ENCODE measurements around the gene GLB1L3. TPM values are rescaled to one million over a fixed set of nuclear protein-coding genes. Genes with fewer than 3 reads are reported as not detected.
"Not testable (repeated sequence)": the region's sequence is repeated elsewhere in the genome, so short reads cannot be mapped to it uniquely, and the experiment has no call there.

Gene GLB1L3
- total and polyA plus RNA-seq, 11 donors: not detected

DNA sequence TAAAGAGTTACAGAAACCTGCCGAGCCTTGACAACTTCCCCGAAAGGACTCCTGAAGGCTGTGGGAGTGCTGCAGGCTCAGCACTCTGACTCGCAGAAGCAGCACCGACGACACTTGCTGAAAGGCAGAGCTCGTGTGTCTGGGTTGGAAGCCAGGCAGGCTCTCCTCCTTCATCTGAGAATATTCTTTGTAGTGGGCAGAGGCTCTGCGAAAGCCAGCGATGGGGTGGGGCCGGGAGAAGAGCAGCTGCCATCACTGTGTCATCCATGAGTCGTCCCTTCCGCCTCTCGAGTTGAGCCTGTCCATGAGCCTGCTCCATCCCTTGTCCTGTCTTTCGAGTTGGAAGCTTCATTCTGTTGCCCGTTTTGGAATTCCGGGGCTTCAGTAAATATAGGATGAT is 67.5 kb downstream of the GLB1L3 start:
- no peak for ATAC-seq
- Histone ChIP-seq H3K27me3 (peaks cover 0 to 22% (median 0%) of the 10 kb centered on the region in 9 donors), H3K4me1 (no peaks in the 10 kb centered on the region), H3K9me3 (no peaks in the 10 kb centered on the region), H3K36me3 (no peaks in the 10 kb centered on the region), H3K4me3 (no peak overlapping the region), H3K27ac (no peak overlapping the region)
- no peak for DNase-seq
- WGBS, 4 donors: 67 to 75% (median 73%) methylated on average over 14 to 15 of the region's 15 CpGs
- intact Hi-C loops (cut with DNase I): loop anchor here in 2 of 10 donors (1.0 to 2.0 kb wide), 2 partner anchors 61 kb away; no protein-coding TSS in a partner anchor
- TF ChIP-seq POLR2A (IDR thresholded peaks at IDR 0.05): no peak
- TF ChIP-seq, protein P1, sequence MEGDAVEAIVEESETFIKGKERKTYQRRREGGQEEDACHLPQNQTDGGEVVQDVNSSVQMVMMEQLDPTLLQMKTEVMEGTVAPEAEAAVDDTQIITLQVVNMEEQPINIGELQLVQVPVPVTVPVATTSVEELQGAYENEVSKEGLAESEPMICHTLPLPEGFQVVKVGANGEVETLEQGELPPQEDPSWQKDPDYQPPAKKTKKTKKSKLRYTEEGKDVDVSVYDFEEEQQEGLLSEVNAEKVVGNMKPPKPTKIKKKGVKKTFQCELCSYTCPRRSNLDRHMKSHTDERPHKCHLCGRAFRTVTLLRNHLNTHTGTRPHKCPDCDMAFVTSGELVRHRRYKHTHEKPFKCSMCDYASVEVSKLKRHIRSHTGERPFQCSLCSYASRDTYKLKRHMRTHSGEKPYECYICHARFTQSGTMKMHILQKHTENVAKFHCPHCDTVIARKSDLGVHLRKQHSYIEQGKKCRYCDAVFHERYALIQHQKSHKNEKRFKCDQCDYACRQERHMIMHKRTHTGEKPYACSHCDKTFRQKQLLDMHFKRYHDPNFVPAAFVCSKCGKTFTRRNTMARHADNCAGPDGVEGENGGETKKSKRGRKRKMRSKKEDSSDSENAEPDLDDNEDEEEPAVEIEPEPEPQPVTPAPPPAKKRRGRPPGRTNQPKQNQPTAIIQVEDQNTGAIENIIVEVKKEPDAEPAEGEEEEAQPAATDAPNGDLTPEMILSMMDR (IDR thresholded peaks at IDR 0.05): no peak

DNA sequence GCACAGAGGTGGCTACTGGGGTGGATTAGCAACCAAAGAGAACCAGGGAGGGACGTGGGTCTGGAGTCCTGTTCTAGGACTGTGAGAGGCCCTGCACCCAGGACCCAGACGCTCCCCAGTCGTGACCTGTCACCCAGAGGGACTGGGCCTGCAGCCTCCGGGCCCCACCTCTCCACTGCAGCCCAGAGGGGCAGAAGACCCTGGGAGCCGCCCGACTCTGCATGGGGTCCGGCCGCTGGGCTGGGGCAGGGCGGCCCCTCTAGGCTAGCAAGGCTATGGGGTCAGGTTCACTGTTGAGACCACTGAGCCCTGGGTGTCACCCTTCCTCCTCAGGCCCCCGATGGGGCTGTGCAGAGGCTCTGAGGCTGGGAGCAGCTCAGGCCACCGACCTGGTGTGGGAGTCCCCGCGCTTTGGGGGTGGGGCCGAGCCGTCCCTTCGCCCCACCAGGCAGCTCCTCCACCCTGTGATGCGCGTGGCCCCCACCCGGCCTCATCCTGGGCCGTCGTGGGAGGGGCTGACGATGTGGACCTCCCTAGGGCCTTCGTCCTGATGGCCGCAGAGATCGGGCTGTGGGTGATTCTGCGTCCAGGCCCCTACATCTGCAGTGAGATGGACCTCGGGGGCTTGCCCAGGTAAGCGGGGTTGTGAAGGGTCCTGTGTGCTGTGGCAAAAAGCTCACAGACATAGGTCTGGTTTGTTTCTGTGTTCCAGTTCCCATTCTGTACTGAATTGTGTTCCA is 68.5 kb downstream of the GLB1L3 start:
- not testable (repeated sequence) for H3K36me3 ChIP-seq, H3K27ac ChIP-seq, H3K4me1 ChIP-seq, DNase-seq, H3K9me3 ChIP-seq, H3K4me3 ChIP-seq
- intact Hi-C loops (cut with DNase I): loop anchor here in 2 of 10 donors (1.0 to 2.0 kb wide), 2 partner anchors 62 kb away; no protein-coding TSS in a partner anchor
- WGBS, 4 donors: 79 to 94% (median 88%) methylated on average over 11 to 28 of the region's 28 CpGs
- ATAC-seq: peak in 2 of 4 donors; percentile 23 to 42
- H3K27me3 ChIP-seq: peaks cover 0 to 24% (median 0%) of the 10 kb centered on the region in 9 donors

DNA sequence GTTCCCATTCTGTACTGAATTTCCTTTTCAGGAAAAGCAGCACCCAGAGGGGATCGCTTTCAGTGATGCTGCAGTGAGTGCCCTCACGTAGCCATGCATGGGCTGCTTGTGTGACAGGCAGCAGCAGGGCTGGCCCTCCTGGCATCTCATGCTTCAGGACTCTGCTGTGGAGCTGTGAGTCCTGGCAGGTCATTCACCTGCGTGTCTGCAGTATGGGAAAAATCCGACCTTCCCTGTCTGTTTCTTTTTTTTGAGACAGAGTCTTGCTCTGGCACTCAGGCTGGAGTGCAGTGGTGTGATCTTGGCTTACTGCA is 69.0 kb downstream of the GLB1L3 start:
- no peaks in the 10 kb centered on the region for H3K4me1 ChIP-seq
- TF ChIP-seq POLR2A (IDR thresholded peaks at IDR 0.05): no peak
- TF ChIP-seq, protein P1 (IDR thresholded peaks at IDR 0.05): no peak
- WGBS, 4 donors: 70 to 78% (median 73%) methylated on average over 4 of the region's 4 CpGs
- no peak overlapping the region for H3K27ac ChIP-seq
- H3K27me3 ChIP-seq: peaks cover 0 to 24% (median 0%) of the 10 kb centered on the region in 9 donors
- H3K36me3 ChIP-seq: no peaks in the 10 kb centered on the region
- ATAC-seq (no peak), DNase-seq (no peak)
- no peak overlapping the region for H3K4me3 ChIP-seq
- H3K9me3 ChIP-seq: no peaks in the 10 kb centered on the region
- intact Hi-C loops (cut with DNase I): loop anchor here in 1 of 10 donors (2.0 kb wide), 1 partner anchor 62 kb away; no protein-coding TSS in a partner anchor

DNA sequence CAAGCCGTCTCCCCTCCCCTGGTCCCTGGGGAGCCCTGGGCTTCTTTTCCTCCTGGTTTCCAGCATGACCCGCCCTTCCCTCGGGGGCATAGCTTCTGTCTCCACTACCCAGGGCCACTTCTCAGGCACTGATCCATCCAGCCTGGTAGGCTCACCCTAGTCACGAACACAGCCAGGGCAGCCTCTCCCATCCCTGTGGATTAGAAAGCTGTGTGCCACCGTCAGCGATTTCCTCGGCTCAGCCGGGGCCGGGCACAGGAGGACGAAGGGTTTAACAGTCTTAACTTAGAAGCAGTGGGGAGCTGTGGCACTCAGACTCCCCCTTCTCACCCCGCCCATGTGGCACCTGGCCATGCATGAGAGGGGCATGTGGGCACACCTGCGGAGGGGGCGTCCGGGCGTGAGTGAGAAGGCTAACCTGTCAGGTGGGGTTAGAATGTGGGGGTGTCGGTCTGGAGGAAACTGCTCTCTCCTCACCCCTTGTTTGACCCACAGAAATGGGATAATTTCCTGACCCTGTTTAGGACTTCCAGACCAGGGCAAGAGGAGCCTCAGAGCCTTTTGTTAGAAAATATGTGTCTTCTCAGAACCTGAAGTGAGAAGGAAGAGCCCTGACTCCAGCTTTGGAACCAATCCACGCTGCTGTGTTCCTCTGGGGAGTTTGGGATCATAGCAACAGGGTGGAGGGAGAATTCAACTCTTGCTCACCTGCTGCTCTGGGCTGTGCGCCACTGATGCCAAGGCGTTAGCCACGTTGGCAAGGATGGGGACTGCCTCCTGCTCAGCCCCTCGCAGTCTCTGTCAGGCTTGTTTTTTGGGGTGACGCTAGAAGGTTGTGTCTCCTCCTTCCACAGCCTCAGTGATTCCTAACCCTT is 70.2 kb downstream of the GLB1L3 start:
- TF ChIP-seq POLR2A (IDR thresholded peaks at IDR 0.05): no peak
- TF ChIP-seq, protein P1 (IDR thresholded peaks at IDR 0.05): no peak
- no peak for DNase-seq
- Histone ChIP-seq H3K9me3 (no peaks in the 10 kb centered on the region), H3K4me3 (no peak overlapping the region), H3K4me1 (no peaks in the 10 kb centered on the region), H3K36me3 (no peaks in the 10 kb centered on the region), H3K27me3 (peaks cover 0 to 24% (median 0%) of the 10 kb centered on the region in 9 donors), H3K27ac (no peak overlapping the region)
- no peak for ATAC-seq
- intact Hi-C loops (cut with DNase I): no loop called here
- 77 to 81% (median 80%) methylated on average over 21 to 22 of the region's 22 CpGs for WGBS, 4 donors

Data from heart left ventricle (tissue), 16 donors.